DND-41 (cell line): ENCODE results near the gene MDK.

Experiments
- ATAC-seq: fragments of 200-7000 bp; cut with Tn5 transposase; 3 replicates; pipeline ENCODE4 v1.9.1; 2021; ENCODE audit warnings: low read depth; ENCODE audit not compliant: insufficient read depth
- DNase-seq: peaks from one replicate; pipeline ENCODE4 v3.0.0-alpha.2; 2020
- H2AFZ ChIP-seq: 2 replicates; pipeline ENCODE4 v1.6.0; 2012; ENCODE audit warnings: low read depth, low read length
- H3K27ac ChIP-seq: 2 replicates; pipeline ENCODE4 v1.5.1; 2012; ENCODE audit warnings: low read length, inconsistent platforms
- H3K27me3 ChIP-seq: fragments of 200-600 bp; sonication (generic); 2 replicates; pipeline ENCODE4 v1.6.0; 2012; ENCODE audit warnings: low read length, mild to moderate bottlenecking, inconsistent platforms; ENCODE audit not compliant: insufficient read depth, poor library complexity
- H3K36me3 ChIP-seq: 2 replicates; pipeline ENCODE4 v1.5.1; 2012; ENCODE audit warnings: low read length, inconsistent platforms; ENCODE audit not compliant: insufficient read depth
- H3K4me1 ChIP-seq: 2 replicates; pipeline ENCODE4 v1.5.1; 2012; ENCODE audit warnings: mild to moderate bottlenecking, low read length; ENCODE audit not compliant: insufficient read depth
- H3K4me2 ChIP-seq: 2 replicates; pipeline ENCODE4 v1.6.0; 2012; ENCODE audit warnings: mild to moderate bottlenecking, moderate library complexity, low read length, inconsistent platforms; ENCODE audit not compliant: insufficient read depth
- H3K4me3 ChIP-seq, 2 experiments: fragments of 200-600 bp in 1 of 2; shearing (Covaris generic) in 1 of 2; 2 replicates each; pipeline ENCODE4 v1.5.1; 2012 to 2016; ENCODE audit warnings: inconsistent platforms in 2 of 2, low read length in 2 of 2, mild to moderate bottlenecking in 2 of 2, low read depth in 1 of 2, moderate library complexity in 1 of 2
- H3K79me2 ChIP-seq: 2 replicates; pipeline ENCODE4 v1.6.0; 2012; ENCODE audit warnings: low read length, inconsistent platforms; ENCODE audit not compliant: insufficient read depth
- H3K9ac ChIP-seq: 2 replicates; pipeline ENCODE4 v1.6.0; 2012; ENCODE audit warnings: low read depth, mild to moderate bottlenecking, inconsistent platforms, low read length, moderate library complexity
- H3K9me3 ChIP-seq: 2 replicates; pipeline ENCODE4 v1.5.1; 2012; ENCODE audit warnings: low read length, moderate library complexity, mild to moderate bottlenecking, inconsistent platforms; ENCODE audit not compliant: insufficient read depth, severe bottlenecking
- H4K20me1 ChIP-seq: 2 replicates; pipeline ENCODE4 v1.6.0; 2012; ENCODE audit warnings: low read length; ENCODE audit not compliant: insufficient read depth
- EZH2 ChIP-seq: IDR thresholded peaks from 3 replicates; pipeline ENCODE4 v1.6.1; 2012; ENCODE audit warnings: borderline replicate concordance, low read depth, mild to moderate bottlenecking, moderate library complexity, low read length, inconsistent platforms; ENCODE audit not compliant: severe bottlenecking
- TF ChIP-seq, protein P1 (sequence below): IDR thresholded peaks from 2 replicates; pipeline ENCODE4 v1.5.1; 2012; ENCODE audit warnings: borderline replicate concordance, low read length, moderate library complexity, mild to moderate bottlenecking; ENCODE audit not compliant: poor library complexity, severe bottlenecking; ENCODE audit errors: extremely low read depth

MDK gene

GRCh38 chr11:46366661-46367161 is 14.8 kb upstream of the MDK start:
- no peaks in the 10 kb centered on the region for H3K9me3 ChIP-seq
- H3K9ac ChIP-seq, result no peak overlapping the region
- no peak overlapping the region for H2AFZ ChIP-seq
- peaks cover 19% of the 10 kb centered on the region for H3K4me1 ChIP-seq
- no peak for ATAC-seq
- H3K4me2 ChIP-seq, result no peak overlapping the region
- TF ChIP-seq, protein P1, sequence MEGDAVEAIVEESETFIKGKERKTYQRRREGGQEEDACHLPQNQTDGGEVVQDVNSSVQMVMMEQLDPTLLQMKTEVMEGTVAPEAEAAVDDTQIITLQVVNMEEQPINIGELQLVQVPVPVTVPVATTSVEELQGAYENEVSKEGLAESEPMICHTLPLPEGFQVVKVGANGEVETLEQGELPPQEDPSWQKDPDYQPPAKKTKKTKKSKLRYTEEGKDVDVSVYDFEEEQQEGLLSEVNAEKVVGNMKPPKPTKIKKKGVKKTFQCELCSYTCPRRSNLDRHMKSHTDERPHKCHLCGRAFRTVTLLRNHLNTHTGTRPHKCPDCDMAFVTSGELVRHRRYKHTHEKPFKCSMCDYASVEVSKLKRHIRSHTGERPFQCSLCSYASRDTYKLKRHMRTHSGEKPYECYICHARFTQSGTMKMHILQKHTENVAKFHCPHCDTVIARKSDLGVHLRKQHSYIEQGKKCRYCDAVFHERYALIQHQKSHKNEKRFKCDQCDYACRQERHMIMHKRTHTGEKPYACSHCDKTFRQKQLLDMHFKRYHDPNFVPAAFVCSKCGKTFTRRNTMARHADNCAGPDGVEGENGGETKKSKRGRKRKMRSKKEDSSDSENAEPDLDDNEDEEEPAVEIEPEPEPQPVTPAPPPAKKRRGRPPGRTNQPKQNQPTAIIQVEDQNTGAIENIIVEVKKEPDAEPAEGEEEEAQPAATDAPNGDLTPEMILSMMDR, result no peak
- no peak for TF ChIP-seq EZH2
- H3K79me2 ChIP-seq, result peaks cover 76% of the 10 kb centered on the region
- no peak overlapping the region for H3K27ac ChIP-seq
- no peak for DNase-seq
- H4K20me1 ChIP-seq, result peaks cover 70% of the 10 kb centered on the region
- peaks cover 86% of the 10 kb centered on the region for H3K36me3 ChIP-seq
- no peak overlapping the region for H3K4me3 ChIP-seq
- H3K27me3 ChIP-seq, result no peaks in the 10 kb centered on the region

GRCh38 chr11:46367244-46367915 is 14.1 kb upstream of the MDK start:
- peaks cover 67% of the 10 kb centered on the region for H4K20me1 ChIP-seq
- H3K4me1 ChIP-seq, result peaks cover 12% of the 10 kb centered on the region
- no peak overlapping the region for H3K4me3 ChIP-seq
- peak; percentile 81 for ATAC-seq
- H3K36me3 ChIP-seq, result peaks cover 89% of the 10 kb centered on the region
- no peak overlapping the region for H2AFZ ChIP-seq
- no peaks in the 10 kb centered on the region for H3K27me3 ChIP-seq
- H3K9ac ChIP-seq, result no peak overlapping the region
- no peaks in the 10 kb centered on the region for H3K9me3 ChIP-seq
- TF ChIP-seq EZH2, result no peak
- TF ChIP-seq, protein P1, result peak; percentile 82
- peak; percentile 75 for DNase-seq
- peaks cover 70% of the 10 kb centered on the region for H3K79me2 ChIP-seq
- H3K4me2 ChIP-seq, result no peak overlapping the region
- no peak overlapping the region for H3K27ac ChIP-seq

DNA sequence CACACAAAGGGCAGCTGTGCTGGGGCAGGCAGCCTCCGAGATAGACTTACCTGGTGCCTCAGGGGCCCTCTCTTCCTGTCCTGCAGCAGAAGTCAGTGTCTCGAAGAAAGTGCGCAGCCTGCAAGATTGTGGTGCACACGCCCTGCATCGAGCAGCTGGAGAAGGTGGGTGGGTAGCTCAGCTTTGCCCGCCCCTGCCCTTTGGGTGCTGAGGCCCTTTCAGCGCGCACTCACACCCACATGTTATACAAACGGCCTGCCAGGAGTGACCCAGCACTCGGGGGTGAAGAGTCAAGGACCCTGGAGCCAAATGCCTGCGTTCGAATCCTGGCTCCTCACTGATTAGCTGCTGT is 13.6 kb upstream of the MDK start:
- Histone ChIP-seq H3K9me3 (no peaks in the 10 kb centered on the region), H3K27ac (no peak overlapping the region), H3K79me2 (peaks cover 65% of the 10 kb centered on the region), H3K9ac (no peak overlapping the region), H3K4me1 (peaks cover 7% of the 10 kb centered on the region), H3K4me2 (no peak overlapping the region), H3K27me3 (no peaks in the 10 kb centered on the region), H4K20me1 (peaks cover 62% of the 10 kb centered on the region), H3K4me3 (no peak overlapping the region), H2AFZ (no peak overlapping the region), H3K36me3 (peaks cover 89% of the 10 kb centered on the region)
- no peak for ATAC-seq
- TF ChIP-seq, protein P1, result no peak
- TF ChIP-seq EZH2, result no peak
- DNase-seq, result no peak
